Body of pancreas (tissue), 4 donors: ENCODE measurements around the gene PI16.

ENCODE experiments used
- POLR2A ChIP-seq, 3 donors: fragments of 450-650 bp; IDR thresholded peaks; one replicate each; pipeline ENCODE4 v1.6.1; 2016; ENCODE audit warnings: antibody characterized with exemption in 3 of 3, mild to moderate bottlenecking in 2 of 3
- TF ChIP-seq, protein P1 (sequence below), 7 experiments: fragments of 450-650 bp in 4 of 7; fragments of 200-600 bp in 3 of 7; sonication (generic) in 3 of 7; IDR thresholded peaks; one replicate each; pipeline ENCODE4 v1.5.1; 2016 to 2019; ENCODE audit warnings: antibody characterized with exemption in 7 of 7

DNA sequence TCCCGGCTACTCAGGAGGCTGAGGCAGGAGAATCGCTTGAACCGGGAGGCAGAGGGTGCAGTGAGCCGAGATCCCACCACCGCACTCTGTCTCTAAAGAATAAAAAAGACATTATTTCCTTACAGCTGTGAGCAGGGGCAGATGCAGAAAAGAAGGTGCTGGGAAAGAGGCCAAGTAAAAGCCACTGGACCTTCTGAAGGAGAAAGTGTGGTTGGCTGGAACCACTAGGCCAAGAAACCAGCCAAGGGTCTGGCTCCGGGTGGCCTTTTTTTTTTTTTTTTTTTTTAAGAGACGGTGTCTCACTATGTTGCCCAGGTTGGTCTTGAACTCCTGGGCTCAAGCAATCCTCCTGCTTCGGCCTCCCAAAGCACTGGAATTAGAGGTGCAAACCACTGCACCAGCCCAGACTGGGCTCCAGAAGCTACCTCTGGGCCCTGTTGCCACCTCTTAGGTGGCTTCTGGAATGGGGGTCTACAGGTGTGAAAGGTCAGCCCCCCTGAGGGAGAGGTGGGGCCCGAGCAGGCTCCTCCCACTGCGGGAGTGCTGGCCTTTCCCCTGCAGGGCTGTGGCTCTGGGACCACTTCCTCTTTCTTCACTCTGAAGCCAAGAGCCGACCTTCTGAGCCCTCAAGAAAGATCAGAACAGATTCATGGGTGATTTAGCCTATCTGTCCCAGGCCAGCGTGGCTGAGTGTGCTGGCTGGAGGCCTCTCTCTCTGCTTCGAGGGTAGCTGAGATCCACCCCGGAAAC lies 50.7 kb downstream of the PI16 start, which contains the start of gene FGD2:
- TF ChIP-seq, protein P1, sequence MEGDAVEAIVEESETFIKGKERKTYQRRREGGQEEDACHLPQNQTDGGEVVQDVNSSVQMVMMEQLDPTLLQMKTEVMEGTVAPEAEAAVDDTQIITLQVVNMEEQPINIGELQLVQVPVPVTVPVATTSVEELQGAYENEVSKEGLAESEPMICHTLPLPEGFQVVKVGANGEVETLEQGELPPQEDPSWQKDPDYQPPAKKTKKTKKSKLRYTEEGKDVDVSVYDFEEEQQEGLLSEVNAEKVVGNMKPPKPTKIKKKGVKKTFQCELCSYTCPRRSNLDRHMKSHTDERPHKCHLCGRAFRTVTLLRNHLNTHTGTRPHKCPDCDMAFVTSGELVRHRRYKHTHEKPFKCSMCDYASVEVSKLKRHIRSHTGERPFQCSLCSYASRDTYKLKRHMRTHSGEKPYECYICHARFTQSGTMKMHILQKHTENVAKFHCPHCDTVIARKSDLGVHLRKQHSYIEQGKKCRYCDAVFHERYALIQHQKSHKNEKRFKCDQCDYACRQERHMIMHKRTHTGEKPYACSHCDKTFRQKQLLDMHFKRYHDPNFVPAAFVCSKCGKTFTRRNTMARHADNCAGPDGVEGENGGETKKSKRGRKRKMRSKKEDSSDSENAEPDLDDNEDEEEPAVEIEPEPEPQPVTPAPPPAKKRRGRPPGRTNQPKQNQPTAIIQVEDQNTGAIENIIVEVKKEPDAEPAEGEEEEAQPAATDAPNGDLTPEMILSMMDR (IDR thresholded peaks at IDR 0.05) = no peak
- TF ChIP-seq POLR2A (IDR thresholded peaks at IDR 0.05) = no peak
